Smooth muscle cell (in vitro differentiated cells): ENCODE data around the gene GNAO1. TPM values are rescaled to one million over a fixed set of nuclear protein-coding genes. Genes with fewer than 3 reads are reported as not detected.

ENCODE experiments used
- DNase-seq: peaks from one replicate; lab custom pipeline; 2025; ENCODE audit not compliant: unreplicated experiment; lab: John Stamatoyannopoulos, UW
- H2AFZ ChIP-seq: fragments of 200-600 bp; sonication (generic); 2 replicates; pipeline ENCODE4 v1.6.0; 2016; ENCODE audit warnings: antibody characterized with exemption, low read depth, mild to moderate bottlenecking
- H3F3A ChIP-seq: fragments of 200-600 bp; sonication (generic); 2 replicates; pipeline ENCODE4 v1.6.0; 2017; ENCODE audit warnings: antibody characterized with exemption, low read depth
- H3K27ac ChIP-seq: fragments of 200-600 bp; sonication (generic); 2 replicates; pipeline ENCODE4 v1.5.1; 2016; ENCODE audit warnings: low read depth, mild to moderate bottlenecking
- H3K27me3 ChIP-seq: fragments of 200-600 bp; sonication (generic); 2 replicates; pipeline ENCODE4 v1.6.1; 2016; ENCODE audit warnings: low read depth, mild to moderate bottlenecking
- H3K36me3 ChIP-seq: fragments of 200-600 bp; sonication (generic); 2 replicates; pipeline ENCODE4 v1.5.1; 2016; ENCODE audit warnings: low read depth
- H3K4me1 ChIP-seq: fragments of 200-600 bp; sonication (generic); 2 replicates; pipeline ENCODE4 v1.5.1; 2016; ENCODE audit warnings: low read depth
- H3K4me2 ChIP-seq: fragments of 200-600 bp; sonication (generic); 2 replicates; pipeline ENCODE4 v1.6.0; 2016; ENCODE audit warnings: mild to moderate bottlenecking
- H3K4me3 ChIP-seq: fragments of 200-600 bp; sonication (generic); 2 replicates; pipeline ENCODE4 v1.5.1; 2016; ENCODE audit warnings: mild to moderate bottlenecking
- H3K79me2 ChIP-seq: fragments of 200-600 bp; sonication (generic); 2 replicates; pipeline ENCODE4 v1.6.0; 2016; ENCODE audit warnings: low read depth, mild to moderate bottlenecking
- H3K9ac ChIP-seq: fragments of 200-600 bp; sonication (generic); 2 replicates; pipeline ENCODE4 v1.6.0; 2016; ENCODE audit warnings: low read depth
- H3K9me3 ChIP-seq: fragments of 200-600 bp; sonication (generic); replicated peaks from 2 replicates; pipeline ENCODE4 v1.5.1; 2016; ENCODE audit warnings: low read depth
- H4K20me1 ChIP-seq: fragments of 200-600 bp; sonication (generic); 2 replicates; pipeline ENCODE4 v1.6.0; 2016; ENCODE audit warnings: low read depth
- CTCF ChIP-seq: fragments of 200-600 bp; sonication (generic); IDR thresholded peaks from 2 replicates; pipeline ENCODE4 v1.5.1; 2017; ENCODE audit warnings: borderline replicate concordance, mild to moderate bottlenecking, antibody characterized with exemption; ENCODE audit not compliant: insufficient read depth, poor library complexity, severe bottlenecking
- WGBS: methylation state at CpG from one replicate; pipeline ENCODE4 v1.1.7; 2016; ENCODE audit warnings: low lambda C conversion rate; 5-methylcytosine and 5-hydroxymethylcytosine counted together
- polyA plus RNA-seq: library from polyadenylated mRNA; unstranded; fragments of >200 nt; fragmentation: Nextera tagmentation; extraction: Ambion mirVana; gene quantifications from 2 replicates; pipeline ENCODE4 v1.2.1, GENCODE V29; 2016
- total RNA-seq: library from RNA; depleted of rRNA; stranded (reverse); fragments of >200 nt; gene quantifications from 2 replicates; pipeline ENCODE4 v1.2.3, GENCODE V29; 2014

The GNAO1 gene
- total and polyA plus RNA-seq, 2 experiments from 2014 or later: 1.7 to 3.7 TPM

GRCh38 chr16:56272583-56272894, 81.2 kb downstream of the GNAO1 start:
- H3K27ac ChIP-seq: no peak overlapping the region
- DNase-seq: no peak
- H2AFZ ChIP-seq: no peak overlapping the region
- H3K4me3 ChIP-seq: no peak overlapping the region
- no peaks in the 10 kb centered on the region for H4K20me1 ChIP-seq
- H3K79me2 ChIP-seq: no peaks in the 10 kb centered on the region
- H3K4me1 ChIP-seq: no peaks in the 10 kb centered on the region
- no peak for TF ChIP-seq CTCF
- H3F3A ChIP-seq: no peaks in the 10 kb centered on the region
- no peak overlapping the region for H3K4me2 ChIP-seq
- no peak overlapping the region for H3K9ac ChIP-seq
- no peaks in the 10 kb centered on the region for H3K27me3 ChIP-seq
- H3K36me3 ChIP-seq: no peaks in the 10 kb centered on the region
- H3K9me3 ChIP-seq: no peaks in the 10 kb centered on the region

- no peaks in the 10 kb centered on the region for H3K27me3 ChIP-seq
- H3K9me3 ChIP-seq: no peaks in the 10 kb centered on the region
- no peak overlapping the region for H3K4me2 ChIP-seq
- no peak overlapping the region for H3K4me3 ChIP-seq
- WGBS: 60% methylated on average over 4 of the region's 4 CpGs
- no peak for DNase-seq
- TF ChIP-seq CTCF: no peak
- no peak overlapping the region for H3K27ac ChIP-seq
- no peaks in the 10 kb centered on the region for H3K79me2 ChIP-seq
- H3K36me3 ChIP-seq: no peaks in the 10 kb centered on the region
- H3F3A ChIP-seq: no peaks in the 10 kb centered on the region
- H3K4me1 ChIP-seq: no peaks in the 10 kb centered on the region
- no peaks in the 10 kb centered on the region for H4K20me1 ChIP-seq
- no peak overlapping the region for H2AFZ ChIP-seq
- no peak overlapping the region for H3K9ac ChIP-seq
Observed at GRCh38 chr16:56273615-56274014, 82.3 kb downstream of the GNAO1 start.

- WGBS: over 99% methylated on average over 4 of the region's 4 CpGs
- Histone ChIP-seq H3K4me3 (no peak overlapping the region), H2AFZ (no peak overlapping the region), H3K9ac (no peak overlapping the region), H3F3A (no peaks in the 10 kb centered on the region), H4K20me1 (no peaks in the 10 kb centered on the region), H3K36me3 (no peaks in the 10 kb centered on the region), H3K4me1 (no peaks in the 10 kb centered on the region), H3K79me2 (no peaks in the 10 kb centered on the region), H3K27me3 (no peaks in the 10 kb centered on the region), H3K27ac (no peak overlapping the region), H3K9me3 (no peaks in the 10 kb centered on the region), H3K4me2 (no peak overlapping the region)
- no peak for DNase-seq
- no peak for TF ChIP-seq CTCF
Observed at GRCh38 chr16:56274369-56274768, 83.1 kb downstream of the GNAO1 start.

GRCh38 chr16:56275076-56275475, 83.8 kb downstream of the GNAO1 start:
- DNase-seq: no peak
- 69% methylated on average over 4 of the region's 4 CpGs for WGBS
- no peak for TF ChIP-seq CTCF
- Histone ChIP-seq H3K36me3 (no peaks in the 10 kb centered on the region), H3K9ac (no peak overlapping the region), H3K4me3 (no peak overlapping the region), H3K27ac (no peak overlapping the region), H3K79me2 (no peaks in the 10 kb centered on the region), H3K27me3 (no peaks in the 10 kb centered on the region), H3K9me3 (no peaks in the 10 kb centered on the region), H4K20me1 (no peaks in the 10 kb centered on the region), H3K4me2 (no peak overlapping the region), H3F3A (no peaks in the 10 kb centered on the region), H3K4me1 (no peaks in the 10 kb centered on the region), H2AFZ (no peak overlapping the region)
